Mucosa of rectum (tissue), 2 donors: Measurements from ENCODE around the gene NELFB.

Experiments
- H3K27ac ChIP-seq, 2 donors: one replicate each; pipeline ENCODE4 v1.7.0; 2013; ENCODE audit warnings: inconsistent platforms in 2 of 2, low read depth in 2 of 2, low read length in 2 of 2
- H3K27me3 ChIP-seq, 2 donors: one replicate each; pipeline ENCODE4 v1.7.0; 2013; ENCODE audit warnings: low read length in 2 of 2; ENCODE audit not compliant: control insufficient read depth in 2 of 2, insufficient read depth in 2 of 2
- H3K36me3 ChIP-seq, 2 donors: one replicate each; pipeline ENCODE4 v1.7.0; 2013; ENCODE audit warnings: low read length in 2 of 2; ENCODE audit not compliant: control insufficient read depth in 2 of 2, insufficient read depth in 2 of 2
- H3K4me1 ChIP-seq, 2 donors: one replicate each; pipeline ENCODE4 v1.7.0; 2013; ENCODE audit warnings: low read length in 2 of 2, mild to moderate bottlenecking in 1 of 2; ENCODE audit not compliant: control insufficient read depth in 2 of 2, insufficient read depth in 2 of 2
- H3K4me3 ChIP-seq, 2 donors: one replicate each; pipeline ENCODE4 v1.7.0; 2013; ENCODE audit warnings: low read length in 2 of 2
- H3K9ac ChIP-seq, 2 donors: one replicate each; pipeline ENCODE4 v1.7.0; 2013; ENCODE audit warnings: low read length in 2 of 2, low read depth in 1 of 2, mild to moderate bottlenecking in 1 of 2
- H3K9me3 ChIP-seq, 2 donors: one replicate each; pipeline ENCODE4 v1.7.0; 2013; ENCODE audit warnings: low read length in 2 of 2; ENCODE audit not compliant: control insufficient read depth in 2 of 2
- donor health status: healthy.
- donor health status: Normal muscosa, but diverticular disease.

The NELFB gene

GRCh38 chr9:137317021-137317717 is 62.0 kb downstream of the NELFB start:
- Histone ChIP-seq H3K4me1 (peaks cover 7 to 10% of the 10 kb centered on the region in 2 donors), H3K36me3 (no peaks in the 10 kb centered on the region), H3K9ac (peak overlapping the region in 1 of 2 donors; percentile 60), H3K9me3 (no peaks in the 10 kb centered on the region), H3K4me3 (no peak overlapping the region), H3K27me3 (no peaks in the 10 kb centered on the region), H3K27ac (no peak overlapping the region)

GRCh38 chr9:137317718-137318511 is 62.8 kb downstream of the NELFB start:
- no peak overlapping the region for H3K4me3 ChIP-seq
- H3K9ac ChIP-seq: no peak overlapping the region
- H3K27ac ChIP-seq: peak overlapping the region in 1 of 2 donors; percentile 9
- H3K36me3 ChIP-seq: no peaks in the 10 kb centered on the region
- H3K4me1 ChIP-seq: peaks cover 5 to 7% of the 10 kb centered on the region in 2 donors
- no peaks in the 10 kb centered on the region for H3K27me3 ChIP-seq
- no peaks in the 10 kb centered on the region for H3K9me3 ChIP-seq

DNA sequence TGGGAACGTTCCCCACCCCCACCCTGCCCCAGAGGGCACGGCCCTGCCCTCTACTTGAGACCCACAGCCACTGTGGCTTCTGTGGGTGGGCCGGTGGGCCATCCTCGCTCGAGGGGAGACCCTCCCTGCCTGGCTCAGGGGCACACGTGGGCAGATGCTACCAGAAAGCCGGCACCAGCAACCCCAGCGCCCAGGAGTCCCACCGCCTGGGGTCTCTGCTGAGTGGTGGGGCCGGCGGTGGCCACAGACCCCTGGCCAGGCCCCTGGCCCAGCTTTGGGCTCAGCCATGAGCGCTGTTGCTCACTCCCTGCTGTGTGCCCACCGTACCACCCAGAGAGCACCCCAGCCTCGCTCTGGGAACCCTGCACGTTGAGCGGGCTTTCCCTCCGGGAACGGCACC is 63.5 kb downstream of the NELFB start:
- H3K36me3 ChIP-seq: no peaks in the 10 kb centered on the region
- H3K9ac ChIP-seq: no peak overlapping the region
- no peaks in the 10 kb centered on the region for H3K9me3 ChIP-seq
- no peaks in the 10 kb centered on the region for H3K27me3 ChIP-seq
- no peak overlapping the region for H3K27ac ChIP-seq
- peaks cover 5 to 7% of the 10 kb centered on the region in 2 donors for H3K4me1 ChIP-seq
- H3K4me3 ChIP-seq: no peak overlapping the region

DNA sequence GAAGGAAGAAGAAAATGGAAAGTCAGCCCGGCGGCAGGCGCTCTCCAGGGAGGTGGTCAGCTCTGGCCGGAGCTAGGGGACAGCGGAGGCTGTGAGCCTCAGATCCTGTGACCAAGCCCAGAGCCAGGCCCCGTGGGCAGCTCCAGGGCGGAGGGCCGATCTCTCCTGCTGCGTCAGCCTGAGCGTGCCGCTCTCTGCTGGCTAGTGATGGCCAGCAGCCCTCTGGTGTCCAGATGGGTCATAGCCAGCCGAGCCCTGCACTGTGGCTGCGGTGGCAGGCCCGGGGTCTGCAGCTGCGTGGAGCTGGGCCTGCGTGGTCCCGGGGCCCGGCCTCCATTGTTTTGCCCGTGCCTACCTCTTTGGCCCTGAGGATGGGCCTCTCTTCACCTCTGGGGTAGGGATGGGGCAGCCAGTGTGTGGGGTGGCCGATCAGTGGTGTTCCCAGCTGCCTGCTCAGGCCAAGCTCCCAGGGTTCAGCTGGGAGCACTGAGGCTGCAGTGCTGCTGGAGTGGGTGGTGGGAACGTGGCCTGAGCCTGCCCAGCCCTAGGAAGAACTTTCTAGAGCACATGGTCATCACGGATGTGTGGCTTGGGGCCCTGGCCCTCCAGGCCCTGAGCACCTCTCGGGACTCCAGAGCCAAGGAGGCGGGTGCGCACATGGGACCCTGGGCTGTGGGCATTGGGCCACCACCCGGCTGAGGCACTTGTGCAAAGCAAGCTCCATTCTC is 64.0 kb downstream of the NELFB start:
- Histone ChIP-seq H3K27ac (no peak overlapping the region), H3K4me3 (no peak overlapping the region), H3K4me1 (peaks cover 5 to 7% of the 10 kb centered on the region in 2 donors), H3K9me3 (no peaks in the 10 kb centered on the region), H3K9ac (no peak overlapping the region), H3K36me3 (no peaks in the 10 kb centered on the region), H3K27me3 (no peaks in the 10 kb centered on the region)

DNA sequence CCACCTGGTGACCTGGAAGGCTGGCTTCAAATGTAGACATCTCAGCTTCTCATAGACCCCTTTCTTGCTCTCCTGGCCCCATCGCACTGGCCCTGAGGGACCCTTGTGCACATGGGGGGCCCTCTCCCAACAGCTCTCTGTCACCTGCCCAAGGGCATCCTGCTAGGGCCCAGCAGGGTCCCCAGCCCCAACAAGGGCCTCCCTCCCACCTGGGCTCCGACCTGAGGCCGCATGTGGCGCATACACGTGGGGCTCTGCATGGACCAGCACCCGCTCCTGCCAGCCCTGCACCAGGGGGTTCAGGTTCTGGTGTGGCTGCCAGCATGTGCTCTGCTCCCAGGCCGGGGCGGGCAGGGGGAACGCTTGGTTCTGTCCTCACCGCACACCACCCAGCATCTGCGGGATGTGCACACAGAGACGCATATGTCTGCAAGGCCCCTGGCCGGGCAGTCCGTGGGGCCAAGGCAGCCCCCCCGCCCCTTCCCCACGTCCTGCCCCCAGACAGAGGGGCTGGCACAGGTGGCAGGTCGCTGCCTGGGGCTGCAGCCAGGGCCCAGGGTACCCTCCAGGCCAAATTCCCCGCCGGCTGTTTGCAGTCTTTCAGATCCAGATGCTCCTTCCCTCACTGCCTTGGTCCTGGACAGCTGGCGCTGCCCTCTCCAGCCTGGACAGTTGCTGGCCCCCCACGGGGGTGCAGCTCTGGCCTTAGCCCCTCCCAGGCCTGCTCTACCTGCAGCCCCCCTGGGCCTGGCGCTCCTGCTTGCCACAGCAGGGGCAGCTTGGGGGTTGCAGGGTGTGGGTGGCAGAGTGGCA is 64.8 kb downstream of the NELFB start:
- Histone ChIP-seq H3K27me3 (no peaks in the 10 kb centered on the region), H3K36me3 (no peaks in the 10 kb centered on the region), H3K4me3 (no peak overlapping the region), H3K9ac (no peak overlapping the region), H3K9me3 (no peaks in the 10 kb centered on the region), H3K27ac (peak overlapping the region in 1 of 2 donors; percentile 38), H3K4me1 (peaks cover 5 to 7% of the 10 kb centered on the region in 2 donors)

GRCh38 chr9:137320555-137321384 is 65.6 kb downstream of the NELFB start:
- H3K4me3 ChIP-seq: peak overlapping the region in 1 of 2 donors; percentile 26

DNA sequence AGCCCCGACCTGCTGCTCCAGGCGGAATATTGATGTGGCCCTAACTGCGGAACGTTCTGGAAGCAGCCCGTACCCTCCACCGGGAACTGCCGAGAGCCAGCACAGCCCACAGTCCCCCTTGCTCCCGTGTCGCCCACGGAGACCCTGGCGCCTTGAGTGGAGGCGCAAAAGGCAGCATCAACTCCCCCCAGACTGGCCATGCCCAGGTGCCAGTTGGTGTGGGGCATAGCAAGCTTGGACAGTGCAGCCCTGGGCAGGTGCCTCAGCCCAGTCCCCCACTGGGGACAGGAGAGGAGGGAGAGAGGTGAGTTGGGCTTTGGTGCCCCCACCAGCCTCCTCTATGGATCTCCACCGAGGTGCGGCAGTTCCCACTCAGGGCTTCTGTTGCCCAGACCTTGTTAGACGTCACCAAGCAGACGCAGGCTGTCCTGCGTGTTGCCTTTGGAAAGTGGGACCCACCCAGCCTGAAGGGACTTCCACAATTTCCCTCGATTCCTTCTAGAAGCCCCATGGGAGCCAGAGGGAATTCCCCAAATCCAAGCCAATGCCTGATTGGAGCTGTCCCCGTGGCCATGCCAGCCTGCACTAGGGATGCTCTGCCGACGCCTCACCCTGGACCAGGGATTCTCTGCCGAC is 66.7 kb downstream of the NELFB start:
- H3K4me3 ChIP-seq: no peak overlapping the region
- no peaks in the 10 kb centered on the region for H3K27me3 ChIP-seq
- H3K9me3 ChIP-seq: no peaks in the 10 kb centered on the region
- no peak overlapping the region for H3K9ac ChIP-seq
- no peak overlapping the region for H3K27ac ChIP-seq
- peaks cover 0 to 3% of the 10 kb centered on the region in 2 donors for H3K4me1 ChIP-seq
- no peaks in the 10 kb centered on the region for H3K36me3 ChIP-seq

More at GRCh38 chr9:137320555-137321384, 65.6 kb downstream of the NELFB start:
- Histone ChIP-seq H3K36me3 (no peaks in the 10 kb centered on the region), H3K9ac (no peak overlapping the region), H3K27me3 (no peaks in the 10 kb centered on the region), H3K27ac (peak overlapping the region in 1 of 2 donors; percentile 38), H3K9me3 (no peaks in the 10 kb centered on the region), H3K4me1 (peaks cover 5 to 7% of the 10 kb centered on the region in 2 donors)
